A549 (cell line): ENCODE data around the gene RAB18. TPM values are rescaled to one million over a fixed set of nuclear protein-coding genes. Genes with fewer than 3 reads are reported as not detected.
A peak's percentile ranks its signal among the peaks of the same experiment; 100 is the strongest.

Experiments
- ATAC-seq, 2 experiments: fragments of 200-7000 bp in 1 of 2; fragments of >200 bp in 1 of 2; cut with Nextera tagmentation in 1 of 2; cut with Tn5 transposase in 1 of 2; 3 replicates each; pipeline versions ENCODE4 v1.8.0 to v1.9.1; 2018 to 2020; ENCODE audit warnings: mild to moderate bottlenecking in 1 of 2, moderate library complexity in 1 of 2
- CTCF ChIA-PET: fragments of 300-600 bp; sonication (Branson Sonifier 250); formaldehyde crosslinking; extraction: SDS; loops from one replicate; lab custom pipeline; 2021; ENCODE audit warnings: antibody characterized with exemption, inconsistent platforms; lab: Yijun Ruan, JAX
- POLR2A ChIA-PET: fragments of 350-600 bp; formaldehyde crosslinking; extraction: SDS; loops from one replicate; lab custom pipeline; 2021; ENCODE audit warnings: antibody characterized with exemption, inconsistent platforms; lab: Yijun Ruan, JAX
- DNase-seq, 2 experiments: peaks; one replicate each; pipeline versions ENCODE4 v3.0.0 to v3.0.0-alpha.2; 2011 to 2016; ENCODE audit warnings: low read depth in 1 of 2, low spot score in 1 of 2
- FAIRE-seq: peaks from 2 replicates; lab custom pipeline; 2011; peaks lifted over from hg19 to GRCh38; lab: Jason Lieb, UNC
- H3K27ac ChIP-seq, 2 experiments: fragments of >200 bp; sonication (Bioruptor Twin); formaldehyde crosslinking; 3 replicates each; pipeline ENCODE4 v1.5.1; 2016 to 2017
- H3K4me1 ChIP-seq: fragments of >200 bp; sonication (Bioruptor Twin); formaldehyde crosslinking; 3 replicates; pipeline ENCODE4 v1.6.1; 2016
- H3K4me2 ChIP-seq: fragments of >200 bp; sonication (Bioruptor Twin); formaldehyde crosslinking; 3 replicates; pipeline ENCODE4 v1.6.1; 2016
- H3K4me3 ChIP-seq: fragments of >200 bp; sonication (Bioruptor Twin); formaldehyde crosslinking; 3 replicates; pipeline ENCODE4 v1.5.1; 2016
- H3K9me3 ChIP-seq: fragments of >200 bp; sonication (Bioruptor Twin); formaldehyde crosslinking; 3 replicates; pipeline ENCODE4 v1.6.1; 2016
- ATOH8 ChIP-seq: fragments of 250-450 bp; sonication (Bioruptor Pico); IDR thresholded peaks from 2 replicates; pipeline ENCODE4 v1.5.0; 2020; ENCODE audit warnings: low read depth, mild to moderate bottlenecking, moderate library complexity
- BHLHE40 ChIP-seq: IDR thresholded peaks from 2 replicates; pipeline ENCODE4 v1.6.1; 2012; ENCODE audit warnings: low read depth, low read length, inconsistent platforms
- CBX8 ChIP-seq: fragments of 200-600 bp; sonication (generic); IDR thresholded peaks from 2 replicates; pipeline ENCODE4 v1.6.1; 2016
- CEBPB ChIP-seq, 2 experiments: fragments of >200 bp in 1 of 2; sonication (Bioruptor Twin) in 1 of 2; formaldehyde crosslinking in 1 of 2; IDR thresholded peaks; 2 replicates each; pipeline ENCODE4 v1.6.1; 2012 to 2016
- CHD2 ChIP-seq: fragments of 150-350 bp; IDR thresholded peaks from 2 replicates; pipeline ENCODE4 v1.6.1; 2014; ENCODE audit warnings: low read length; ENCODE audit not compliant: partially characterized antibody
- HDAC2 ChIP-seq: fragments of 200-600 bp; sonication (generic); IDR thresholded peaks from 2 replicates; pipeline ENCODE4 v1.6.1; 2016
- HMGXB4 ChIP-seq: fragments of 250-450 bp; sonication (Bioruptor Pico); IDR thresholded peaks from 2 replicates; pipeline ENCODE4 v1.5.0; 2021; ENCODE audit warnings: mild to moderate bottlenecking, moderate library complexity, borderline replicate concordance
- HOXA7 ChIP-seq: fragments of 250-450 bp; sonication (Bioruptor Pico); IDR thresholded peaks from 2 replicates; pipeline ENCODE4 v1.5.0; 2020; ENCODE audit warnings: mild to moderate bottlenecking, moderate library complexity
- JUNB ChIP-seq: fragments of >200 bp; sonication (Bioruptor Twin); formaldehyde crosslinking; IDR thresholded peaks from 2 replicates; pipeline ENCODE4 v1.6.1; 2016
- MAFK ChIP-seq: fragments of 450-650 bp; IDR thresholded peaks from 2 replicates; pipeline ENCODE4 v1.6.1; 2014; ENCODE audit not compliant: partially characterized antibody
- MAZ ChIP-seq: fragments of 150-350 bp; IDR thresholded peaks from 2 replicates; pipeline ENCODE4 v1.6.1; 2014; ENCODE audit warnings: antibody characterized with exemption, low read depth, low read length, borderline replicate concordance
- NFE2L2 ChIP-seq: fragments of 150-350 bp; conservative IDR thresholded peaks from 2 replicates; pipeline ENCODE4 v1.6.1; 2014; ENCODE audit warnings: low read length
- PBX3 ChIP-seq: IDR thresholded peaks from 2 replicates; pipeline ENCODE4 v1.6.1; 2012
- POLR2A ChIP-seq: IDR thresholded peaks from 2 replicates; pipeline ENCODE4 v1.6.1; 2012; ENCODE audit warnings: mild to moderate bottlenecking, low read length
- RAD21 ChIP-seq, 2 experiments: fragments of >200 bp in 1 of 2; sonication (Bioruptor Twin) in 1 of 2; formaldehyde crosslinking in 1 of 2; IDR thresholded peaks in 1 of 2; conservative IDR thresholded peaks in 1 of 2; 2 replicates in 1 of 2; 3 replicates in 1 of 2; pipeline ENCODE4 v1.6.1; 2012 to 2018; ENCODE audit warnings: inconsistent platforms in 1 of 2
- RARB ChIP-seq: fragments of 250-450 bp; sonication (Bioruptor Pico); IDR thresholded peaks from 2 replicates; pipeline ENCODE4 v1.8.0; 2021; ENCODE audit warnings: mild to moderate bottlenecking, moderate library complexity
- RCOR1 ChIP-seq: fragments of 150-350 bp; IDR thresholded peaks from 2 replicates; pipeline ENCODE4 v1.6.1; 2014; ENCODE audit warnings: antibody characterized with exemption, low read length, low read depth
- RFX5 ChIP-seq: fragments of 450-650 bp; IDR thresholded peaks from 2 replicates; pipeline ENCODE4 v1.7.1; 2014; ENCODE audit warnings: antibody characterized with exemption, mild to moderate bottlenecking, moderate library complexity
- SREBF2 ChIP-seq: fragments of 450-650 bp; IDR thresholded peaks from 2 replicates; pipeline ENCODE4 v1.6.1; 2014; ENCODE audit warnings: mild to moderate bottlenecking, moderate library complexity
- TP53 ChIP-seq: fragments of 250-450 bp; sonication (Bioruptor Pico); IDR thresholded peaks from 2 replicates; pipeline ENCODE4 v1.5.0; 2021; ENCODE audit warnings: mild to moderate bottlenecking, moderate library complexity
- ZC3H11A ChIP-seq: fragments of 450-650 bp; IDR thresholded peaks from 2 replicates; pipeline ENCODE4 v1.6.1; 2014; ENCODE audit warnings: antibody characterized with exemption, mild to moderate bottlenecking
- ZFP36 ChIP-seq: fragments of 450-650 bp; IDR thresholded peaks from 2 replicates; pipeline ENCODE4 v1.6.1; 2014; ENCODE audit warnings: borderline replicate concordance; ENCODE audit not compliant: partially characterized antibody
- ZSCAN20 ChIP-seq: fragments of 250-450 bp; sonication (Bioruptor Pico); IDR thresholded peaks from 2 replicates; pipeline ENCODE4 v1.8.0; 2022; ENCODE audit warnings: mild to moderate bottlenecking, moderate library complexity
- WGBS: methylation state at CpG from one replicate; pipeline ENCODE4 v1.1.6; 2017; ENCODE audit errors: missing lambda C conversion rate; 5-methylcytosine and 5-hydroxymethylcytosine counted together
- polyA plus RNA-seq, 4 experiments: library from polyadenylated mRNA; depleted of rRNA in 3 of 4; stranded (reverse); fragments of >200 nt; fragmentation: RNase III in 1 of 4; extraction: RNeasy Plus Mini Kit Qiagen cat#74134 plus additional on column Dnase treatment in 1 of 4; gene quantifications; 2 replicates in 3 of 4; 3 replicates in 1 of 4; pipeline ENCODE4 v1.2.3, GENCODE V29; 2011 to 2017

The RAB18 gene
- polyA plus RNA-seq, 2 of the 4 experiments (the other 2 are of a cell fraction): 81.4 to 131 TPM

GRCh38 chr10:27496137-27496536, 8.0 kb upstream of the RAB18 start:
- CTCF ChIA-PET: no interaction called here

GRCh38 chr10:27500096-27500495, 4.0 kb upstream of the RAB18 start:
- Histone ChIP-seq H3K4me3 (no peak overlapping the region), H3K4me2 (no peak overlapping the region), H3K9me3 (peaks cover 3% of the 10 kb centered on the region; the same call in 1 of the 3 replicates), H3K27ac (no peak overlapping the region), H3K4me1 (no peaks in the 10 kb centered on the region)
- FAIRE-seq (no peak), DNase-seq (no peak), ATAC-seq (no peak)
- TF ChIP-seq TP53: no peak
- TF ChIP-seq RARB (CRISPR knock-in tag): no peak
- TF ChIP-seq CHD2: no peak
- no peak for TF ChIP-seq NFE2L2
- no peak for TF ChIP-seq RFX5
- no peak for TF ChIP-seq RAD21 (conservative IDR thresholded peaks at IDR 0.05 in 1 of 2, IDR thresholded peaks at IDR 0.05 in 1 of 2)
- no peak for TF ChIP-seq POLR2A
- TF ChIP-seq ZSCAN20 (CRISPR knock-in tag): no peak
- ChIA-PET POLR2A (no interaction called here), CTCF (interaction anchor here (0.6 to 1.0 kb wide), 2 partner anchors 23 to 58 kb away, joined by 3 read pairs; no protein-coding TSS in a partner anchor)

More at GRCh38 chr10:27496137-27496536, 8.0 kb upstream of the RAB18 start:
- POLR2A ChIA-PET: no interaction called here
- Histone ChIP-seq H3K27ac (no peak overlapping the region), H3K4me2 (no peak overlapping the region), H3K4me1 (no peaks in the 10 kb centered on the region), H3K4me3 (no peak overlapping the region), H3K9me3 (peaks cover 4% of the 10 kb centered on the region; the same call in 2 of the 3 replicates)
- no peak for ATAC-seq
- no peak for TF ChIP-seq ATOH8 (CRISPR knock-in tag)
- peak; percentile 63 for TF ChIP-seq CBX8
- FAIRE-seq: no peak
- no peak for DNase-seq
- 3% methylated on average over 4 of the region's 4 CpGs for WGBS

GRCh38 chr10:27500886-27501285, 3.2 kb upstream of the RAB18 start:
- Histone ChIP-seq H3K4me2 (no peak overlapping the region), H3K4me1 (peaks cover 6% of the 10 kb centered on the region), H3K9me3 (peaks cover 3% of the 10 kb centered on the region; the same call in 1 of the 3 replicates), H3K27ac (no peak overlapping the region), H3K4me3 (no peak overlapping the region)
- FAIRE-seq (no peak), DNase-seq (no peak), ATAC-seq (no peak)
- TF ChIP-seq CHD2 (no peak), MAZ (no peak), HOXA7 (CRISPR knock-in tag) (no peak), RFX5 (no peak), SREBF2 (no peak), ATOH8 (CRISPR knock-in tag) (no peak), PBX3 (no peak), HMGXB4 (no peak), RCOR1 (no peak), RAD21 (conservative IDR thresholded peaks at IDR 0.05 in 1 of 2, IDR thresholded peaks at IDR 0.05 in 1 of 2) (no peak), ZC3H11A (no peak), MAFK (no peak), HDAC2 (no peak), BHLHE40 (no peak), ZFP36 (no peak), CEBPB (IDR thresholded peaks at IDR 0.05) (no peak), JUNB (no peak)
- POLR2A ChIA-PET: no interaction called here
- WGBS: 30% methylated on average over 5 of the region's 5 CpGs
- CTCF ChIA-PET: interaction anchor here (1.0 kb wide), 1 partner anchor 57 kb away, joined by 3 read pairs; no protein-coding TSS in a partner anchor
